GM10248 (cell line): ENCODE results near the gene NEU4.
"Not testable (repeated sequence)": the region's sequence is repeated elsewhere in the genome, so short reads cannot be mapped to it uniquely, and the experiment has no call there.

Experiments
- CTCF ChIA-PET: fragments of 300-600 bp; sonication (Branson Sonifier 250); formaldehyde crosslinking; extraction: SDS; loops from one replicate; lab custom pipeline; 2021; ENCODE audit warnings: antibody characterized with exemption; lab: Yijun Ruan, JAX
- POLR2A ChIA-PET: fragments of 350-650 bp; sonication (Branson Sonifier 250); formaldehyde crosslinking; extraction: SDS; loops from one replicate; lab custom pipeline; 2020; ENCODE audit warnings: antibody characterized with exemption; lab: Yijun Ruan, JAX
- DNase-seq: peaks from one replicate; pipeline ENCODE4 v3.0.0; 2012; ENCODE audit errors: extremely low spot score
- TF ChIP-seq, protein P1 (sequence below): IDR thresholded peaks from 2 replicates; pipeline ENCODE4 v1.5.1; 2012; ENCODE audit warnings: mild to moderate bottlenecking, low read depth; ENCODE audit errors: extremely low read depth, missing control alignments, control extremely low read depth

The NEU4 gene

DNA sequence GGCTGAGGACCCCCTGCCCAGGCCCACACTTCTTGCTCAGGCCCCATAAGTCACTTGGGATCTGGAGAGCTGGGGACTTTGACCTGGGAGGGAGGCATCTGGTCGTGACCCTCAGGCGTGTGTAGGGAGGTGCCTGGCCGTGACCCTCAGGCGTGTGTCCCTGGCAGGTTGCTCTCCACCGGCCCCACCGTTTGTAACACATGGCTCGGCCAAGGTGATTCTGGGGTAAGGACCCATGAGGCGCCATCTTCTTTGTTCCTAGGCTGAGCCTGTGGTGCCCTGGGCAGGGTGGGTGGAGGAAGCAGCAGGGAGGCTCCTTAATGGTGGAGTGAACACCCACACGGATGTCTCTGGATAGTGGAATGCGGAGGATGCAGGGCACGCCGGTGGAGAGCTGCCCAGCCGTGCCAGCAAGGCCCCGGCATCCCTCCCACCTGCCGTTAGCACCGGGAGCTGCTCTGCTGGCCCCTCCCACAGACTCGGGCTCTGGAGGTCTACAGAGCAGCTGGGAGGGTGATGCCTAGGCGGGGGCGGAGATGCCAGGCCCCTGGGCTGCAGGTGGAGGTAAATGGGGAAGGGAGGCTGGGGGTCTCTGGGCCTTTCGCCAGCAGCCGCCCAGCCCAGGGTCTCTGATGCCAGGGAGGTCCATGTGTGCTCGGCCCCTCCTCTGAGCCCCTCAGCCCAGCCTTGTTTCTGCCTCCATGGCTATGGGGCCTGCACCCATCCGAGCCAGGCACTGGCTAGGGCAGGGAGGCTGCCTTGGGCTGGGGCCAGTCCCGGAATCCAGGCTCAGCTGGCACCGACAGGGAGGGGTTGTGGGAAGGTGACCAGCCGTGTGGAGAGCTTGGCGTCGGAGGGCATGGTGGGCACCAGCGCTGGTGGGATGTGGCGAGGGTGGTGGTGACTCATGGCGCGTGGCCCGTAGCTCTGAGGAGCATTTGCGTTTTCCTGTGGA is 33.5 kb upstream of the NEU4 start:
- CTCF ChIA-PET, result no interaction called here
- POLR2A ChIA-PET, result interaction anchor here (0.5 kb wide), 1 partner anchor 413 kb away, joined by 3 read pairs; no protein-coding TSS in a partner anchor
- TF ChIP-seq, protein P1, sequence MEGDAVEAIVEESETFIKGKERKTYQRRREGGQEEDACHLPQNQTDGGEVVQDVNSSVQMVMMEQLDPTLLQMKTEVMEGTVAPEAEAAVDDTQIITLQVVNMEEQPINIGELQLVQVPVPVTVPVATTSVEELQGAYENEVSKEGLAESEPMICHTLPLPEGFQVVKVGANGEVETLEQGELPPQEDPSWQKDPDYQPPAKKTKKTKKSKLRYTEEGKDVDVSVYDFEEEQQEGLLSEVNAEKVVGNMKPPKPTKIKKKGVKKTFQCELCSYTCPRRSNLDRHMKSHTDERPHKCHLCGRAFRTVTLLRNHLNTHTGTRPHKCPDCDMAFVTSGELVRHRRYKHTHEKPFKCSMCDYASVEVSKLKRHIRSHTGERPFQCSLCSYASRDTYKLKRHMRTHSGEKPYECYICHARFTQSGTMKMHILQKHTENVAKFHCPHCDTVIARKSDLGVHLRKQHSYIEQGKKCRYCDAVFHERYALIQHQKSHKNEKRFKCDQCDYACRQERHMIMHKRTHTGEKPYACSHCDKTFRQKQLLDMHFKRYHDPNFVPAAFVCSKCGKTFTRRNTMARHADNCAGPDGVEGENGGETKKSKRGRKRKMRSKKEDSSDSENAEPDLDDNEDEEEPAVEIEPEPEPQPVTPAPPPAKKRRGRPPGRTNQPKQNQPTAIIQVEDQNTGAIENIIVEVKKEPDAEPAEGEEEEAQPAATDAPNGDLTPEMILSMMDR, result no peak
- no peak for DNase-seq

DNA sequence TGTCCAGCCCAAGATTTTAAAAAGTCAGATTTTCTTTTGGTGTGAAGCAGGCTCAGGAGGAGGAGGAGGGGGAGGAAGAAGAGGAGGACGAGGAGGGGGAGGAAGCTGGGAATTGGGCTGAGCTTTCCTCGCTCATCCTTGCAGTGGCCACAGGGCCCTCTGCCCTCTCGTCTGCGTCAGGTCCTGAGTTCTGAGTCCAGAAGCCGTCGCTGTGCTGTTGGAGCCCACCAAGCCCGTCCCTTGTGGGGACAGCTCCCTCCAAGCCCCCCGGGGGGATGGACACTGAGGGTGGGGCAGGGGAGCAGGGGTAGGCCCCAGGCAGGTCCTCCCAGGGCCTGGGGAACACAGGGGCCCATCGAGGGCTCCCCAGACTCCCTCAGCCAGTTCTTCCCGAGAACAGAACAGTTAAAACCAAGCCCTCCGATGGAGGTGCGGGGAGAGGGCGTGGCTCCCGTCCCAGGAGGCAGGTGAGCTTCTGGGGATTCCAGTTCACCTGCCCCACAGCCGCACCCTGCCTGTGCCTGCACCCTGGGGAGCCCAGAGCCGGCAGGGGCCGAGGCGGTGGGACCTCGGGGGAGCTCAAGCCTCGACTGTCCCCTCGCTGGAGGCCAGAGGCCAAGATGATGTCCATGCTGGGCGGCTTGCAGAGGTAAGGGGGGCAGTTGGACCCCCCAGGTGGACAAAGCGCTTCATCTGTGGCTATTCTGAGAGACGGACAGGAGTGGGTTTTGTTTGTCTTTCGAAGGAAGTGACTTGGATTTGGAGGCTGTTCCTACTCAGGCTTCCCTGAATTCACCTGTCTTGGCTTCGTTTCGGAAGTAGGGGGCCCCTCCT is 32.4 kb upstream of the NEU4 start, which contains the start of gene GAL3ST2:
TSS of gene GAL3ST2 (plus strand) at position 487 of the 834 bp plus-strand sequence. CDS start at position 621, 134 bp downstream.
- ChIA-PET POLR2A (interaction anchor here (0.5 kb wide), 1 partner anchor 414 kb away, joined by 3 read pairs; no protein-coding TSS in a partner anchor), CTCF (no interaction called here)
- no peak for DNase-seq
- TF ChIP-seq, protein P1, result no peak

DNA sequence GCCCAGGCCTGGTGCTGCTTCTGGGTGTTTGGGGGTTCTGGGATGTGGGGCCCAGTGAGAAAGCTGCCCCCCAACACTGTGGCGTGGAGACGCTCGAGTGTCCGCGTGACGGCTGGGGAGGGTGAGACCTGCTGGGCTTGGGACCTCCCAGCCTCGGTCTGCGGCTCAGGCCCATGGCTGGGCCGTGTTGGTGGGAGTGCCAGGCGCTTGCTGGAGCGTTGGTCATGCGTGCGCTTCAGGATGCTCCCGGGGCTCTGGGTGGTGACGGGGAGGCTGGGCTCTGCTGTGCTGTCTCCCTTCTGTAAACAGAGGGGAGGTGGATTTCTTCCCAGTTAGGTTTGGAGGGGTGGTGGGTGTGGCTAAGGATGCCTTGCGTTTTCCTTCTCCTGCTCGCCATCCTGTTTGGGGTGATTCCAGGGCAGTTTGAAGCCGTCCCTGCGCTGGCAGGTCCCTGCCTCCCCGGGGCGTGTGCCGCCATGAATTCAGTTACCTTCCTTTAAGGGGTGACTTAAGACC is 31.8 kb upstream of the NEU4 start:
- ChIA-PET POLR2A (no interaction called here), CTCF (interaction anchor here (1.4 kb wide), 1 partner anchor 36 kb away, joined by 4 read pairs; no protein-coding TSS in a partner anchor)
- TF ChIP-seq, protein P1, result no peak
- DNase-seq, result no peak

DNA sequence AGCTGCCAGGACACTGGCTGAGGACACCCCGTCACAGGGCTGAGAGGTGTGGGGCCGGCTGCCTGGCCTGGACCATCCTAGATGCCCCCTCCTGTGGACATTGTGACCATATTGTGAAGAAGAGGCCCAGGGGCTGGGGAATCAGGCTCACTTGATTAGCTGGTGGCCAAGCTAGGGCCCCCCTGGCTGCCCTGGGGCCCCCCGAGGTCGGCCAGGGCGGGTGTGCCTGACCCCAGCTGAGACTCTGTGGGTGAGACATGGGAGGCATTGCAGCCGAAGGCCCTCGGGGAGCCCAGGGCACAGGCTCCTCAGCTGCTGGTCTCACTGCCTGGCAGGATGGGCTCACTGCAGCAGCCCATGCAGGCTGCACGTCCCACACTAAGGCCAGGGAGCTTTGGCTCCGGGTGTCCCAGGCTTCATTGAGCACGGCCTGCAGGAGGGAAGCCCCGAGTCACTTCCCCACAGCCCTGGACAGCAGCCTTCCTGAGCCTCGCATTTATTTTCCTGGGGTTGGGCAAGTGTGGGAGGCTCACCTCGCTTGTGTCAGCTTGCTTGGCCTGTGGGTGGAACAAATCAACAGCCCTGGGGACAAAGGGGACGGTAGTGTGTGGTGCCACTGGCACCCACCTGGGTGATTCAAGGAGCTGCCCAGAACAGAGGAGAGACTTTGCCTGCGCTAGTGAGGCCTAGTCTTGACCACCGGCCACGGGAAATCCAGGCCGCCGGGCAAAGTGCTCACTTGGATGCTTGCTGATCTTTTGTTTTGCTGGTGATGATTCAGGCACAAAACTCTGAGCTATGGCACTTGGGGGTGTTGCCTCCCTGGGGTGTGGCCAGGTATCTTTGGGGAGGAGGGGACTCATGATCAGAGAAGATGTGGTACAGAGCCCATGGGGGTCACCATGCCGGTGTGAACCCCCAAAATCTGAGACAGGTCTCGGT is 31.0 kb upstream of the NEU4 start:
- ChIA-PET CTCF (interaction anchor here (0.8 to 1.4 kb wide), 3 partner anchors 10 to 36 kb away, joined by 3 to 4 read pairs (median 4); no protein-coding TSS in a partner anchor), POLR2A (no interaction called here)
- no peak for DNase-seq
- TF ChIP-seq, protein P1, result no peak

DNA sequence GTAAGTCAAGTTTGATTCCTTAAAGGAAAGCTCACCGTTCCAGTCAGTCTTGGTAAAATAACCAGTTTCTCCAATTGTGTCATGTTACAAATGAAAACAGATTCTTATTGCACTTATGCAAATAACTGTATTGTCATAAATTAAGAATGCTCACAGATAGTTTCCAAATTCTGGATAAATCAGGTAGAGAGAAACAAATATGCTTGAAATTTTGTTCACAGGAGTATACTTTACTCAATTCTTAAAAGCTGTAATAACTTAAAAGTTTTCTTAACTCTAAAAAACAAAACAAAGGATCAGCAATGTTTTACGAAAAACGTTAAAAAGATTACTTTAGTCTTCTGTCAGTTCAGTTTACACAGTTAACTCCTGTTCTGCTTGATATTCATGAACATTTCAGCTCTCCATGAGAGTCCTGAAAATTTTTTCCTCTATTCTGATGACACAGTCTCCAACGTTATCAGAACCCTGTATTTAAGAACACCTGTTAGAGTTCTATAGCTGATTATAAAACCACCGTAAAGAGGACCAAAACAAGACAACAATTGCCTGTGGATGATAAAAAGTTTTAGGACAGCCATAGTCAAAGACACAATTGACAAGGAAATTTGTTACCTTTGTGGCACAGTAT is 27.9 kb upstream of the NEU4 start:
- TF ChIP-seq, protein P1, result no peak
- no peak for DNase-seq
- ChIA-PET CTCF (interaction anchor here (1.0 to 1.1 kb wide), 2 partner anchors 23 to 79 kb away, joined by 3 read pairs; partner anchors contain the start of gene ING5), POLR2A (no interaction called here)

DNA sequence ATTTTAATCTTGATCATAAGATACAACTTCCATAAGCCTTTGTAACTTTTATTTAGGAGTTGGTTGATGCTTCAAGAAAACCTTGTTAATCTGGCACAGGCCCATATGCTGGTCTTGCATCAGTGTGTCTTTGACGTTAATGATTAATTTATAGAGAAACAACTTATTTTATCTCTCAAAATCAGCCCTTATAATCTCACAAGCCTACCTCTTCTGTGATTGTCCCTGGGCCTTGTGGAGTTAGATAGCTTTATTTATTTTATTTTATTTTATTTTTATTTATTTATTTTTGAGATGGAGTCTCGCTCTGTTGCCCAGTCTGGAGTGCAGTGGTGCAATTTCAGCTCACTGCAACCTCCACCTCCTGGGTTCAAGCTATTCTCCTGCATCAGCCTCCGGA is 26.9 kb upstream of the NEU4 start:
- POLR2A ChIA-PET, CTCF ChIA-PET, DNase-seq: not testable (repeated sequence)
